A172 (cell line): Measurements from ENCODE around the gene TUG1. TPM values are rescaled to one million over a fixed set of nuclear protein-coding genes. Genes with fewer than 3 reads are reported as not detected.

ENCODE experiments used
- DNase-seq: peaks from one replicate; pipeline ENCODE4 v3.0.0-alpha.2; 2015; ENCODE audit warnings: low spot score
- total RNA-seq: library from RNA; depleted of rRNA; stranded (reverse); fragments of >200 nt; shearing (Covaris generic); gene quantifications from 2 replicates; pipeline ENCODE4 v1.2.3, GENCODE V29; 2014; rRNA removed

Gene TUG1
- total RNA-seq, 1 experiment from 2014 or later = 44.8 TPM

- DNase-seq = no peak
These were observed 32.2 kb downstream of the TUG1 start for GRCh38 chr22:31001124-31001770.

GRCh38 chr22:31005535-31005934 lies 36.5 kb downstream of the TUG1 start:
- no peak for DNase-seq

- DNase-seq = no peak
These were observed 50.3 kb downstream of the TUG1 start for GRCh38 chr22:31019191-31019930.

- DNase-seq = no peak
These were observed 51.3 kb downstream of the TUG1 start for GRCh38 chr22:31020334-31020733.

- DNase-seq = no peak
These were observed 53.5 kb downstream of the TUG1 start for GRCh38 chr22:31022516-31022915.

Other genes starting within 250 kb of the TUG1 start
- gene MORC2, start 491 bp upstream of the TUG1 start, total RNA-seq = 11.8 and 12.1 TPM in 2 replicates
- gene SMTN, start 112.1 kb downstream of the TUG1 start, total RNA-seq = 55.8 and 61.1 TPM in 2 replicates
- gene SELENOM, start 138.3 kb downstream of the TUG1 start, total RNA-seq = 128 and 162 TPM in 2 replicates
- gene INPP5J, start 153.7 kb downstream of the TUG1 start, total RNA-seq = 0.33 and 1.3 TPM in 2 replicates
- gene PLA2G3, start 171.2 kb downstream of the TUG1 start, total RNA-seq = not detected in 2 replicates
- gene RNF185, start 190.9 kb downstream of the TUG1 start, total RNA-seq = 14.3 and 15.5 TPM in 2 replicates
- gene LIMK2, start 243.0 kb downstream of the TUG1 start, total RNA-seq = 23.5 and 25.2 TPM in 2 replicates